Heart left ventricle (tissue), 13 donors: ENCODE measurements around the gene AHNAK2.

Experiments
- CTCF ChIP-seq, 12 donors: fragments of 200-600 bp; sonication (generic) in 4 of 12; IDR thresholded peaks; one replicate each; pipeline versions ENCODE4 v1.5.0 to v1.8.0; 2018 to 2022; ENCODE audit warnings: antibody characterized with exemption in 12 of 12, mild to moderate bottlenecking in 5 of 12
- POLR2A ChIP-seq, 2 donors: fragments of 450-650 bp; IDR thresholded peaks; one replicate each; pipeline ENCODE4 v1.6.1; 2017; ENCODE audit warnings: antibody characterized with exemption in 2 of 2, mild to moderate bottlenecking in 2 of 2, moderate library complexity in 2 of 2
- donor health status: ischemic (EF 13 %, LVEDD 7.1; RV severe dilation, severe dysfunction).
- donor health status: DM: no; HTN: yes; CAD: no.
- donor health status: DM: no; HTN: no; CAD: no.
- donor health status: ischemic (EF 25% LVEDD 6.9; RV normal size, moderate dysfunction).
- donor health status: ischemic (EF 25% LVEDD 5.7; RV mildly dilated, moderate dysfunction).
- donor health status: ischemic (EF 35%, LVEDD 5.7; RV mildly dilated, moderate dysfunction).
- donor health status: nonischemic (EF 11% LVEDD 7.7; RV severe dilation, severe dysfunction).
- donor health status: DM: yes; HTN: yes; CAD: no.
- donor health status: PGD.
- donor health status: ischemic (EF 29% LVEDD 5.4; RV normal size, mild dysfunction).
- donor health status: nonischemic (EF 23%, LVEDD 6.1; RV moderate dilation, normal function).

- no peak for TF ChIP-seq POLR2A (IDR thresholded peaks at IDR 0.05)
- TF ChIP-seq CTCF (IDR thresholded peaks at IDR 0.05) = no peak
Measured at GRCh38 chr14:105007593-105008264, 29.6 kb upstream of the AHNAK2 start.
